Tibial nerve (tissue), 4 donors: ENCODE measurements around the gene METTL16.

ENCODE experiments used
- CTCF ChIP-seq, 5 experiments: fragments of 200-600 bp in 3 of 5; fragments of 450-650 bp in 2 of 5; sonication (generic) in 3 of 5; IDR thresholded peaks; one replicate each; pipeline ENCODE4 v1.5.1; 2016 to 2019; ENCODE audit warnings: antibody characterized with exemption in 5 of 5, mild to moderate bottlenecking in 3 of 5, moderate library complexity in 2 of 5
- EP300 ChIP-seq, 2 donors: sonication (generic); formaldehyde crosslinking; IDR thresholded peaks; one replicate each; pipeline ENCODE4 v1.6.1; 2017; ENCODE audit warnings: antibody characterized with exemption in 2 of 2, mild to moderate bottlenecking in 1 of 2

GRCh38 chr17:2392252-2393173 lies 119.2 kb downstream of the METTL16 start:
- TF ChIP-seq EP300 (IDR thresholded peaks at IDR 0.05) (peak in 1 of 2 donors; percentile 86), CTCF (IDR thresholded peaks at IDR 0.05) (peak in 2 of 5 experiments; percentile 10 to 32)
